A549 (cell line): Measurements from ENCODE around the gene PSMD1. TPM values are rescaled to one million over a fixed set of nuclear protein-coding genes. Genes with fewer than 3 reads are reported as not detected.
A peak's percentile ranks its signal among the peaks of the same experiment; 100 is the strongest.

Experiments used
- ATAC-seq, 2 experiments: fragments of 200-7000 bp in 1 of 2; fragments of >200 bp in 1 of 2; cut with Nextera tagmentation in 1 of 2; cut with Tn5 transposase in 1 of 2; 3 replicates each; pipeline versions ENCODE4 v1.8.0 to v1.9.1; 2018 to 2020; ENCODE audit warnings: mild to moderate bottlenecking in 1 of 2, moderate library complexity in 1 of 2
- CTCF ChIA-PET: fragments of 300-600 bp; sonication (Branson Sonifier 250); formaldehyde crosslinking; extraction: SDS; loops from one replicate; lab custom pipeline; 2021; ENCODE audit warnings: antibody characterized with exemption, inconsistent platforms; lab: Yijun Ruan, JAX
- POLR2A ChIA-PET: fragments of 350-600 bp; formaldehyde crosslinking; extraction: SDS; loops from one replicate; lab custom pipeline; 2021; ENCODE audit warnings: antibody characterized with exemption, inconsistent platforms; lab: Yijun Ruan, JAX
- DNase-seq, 2 experiments: peaks; one replicate each; pipeline versions ENCODE4 v3.0.0 to v3.0.0-alpha.2; 2011 to 2016; ENCODE audit warnings: low read depth in 1 of 2, low spot score in 1 of 2
- FAIRE-seq: peaks from 2 replicates; lab custom pipeline; 2011; peaks lifted over from hg19 to GRCh38; lab: Jason Lieb, UNC
- H3K27ac ChIP-seq, 2 experiments: fragments of >200 bp; sonication (Bioruptor Twin); formaldehyde crosslinking; 3 replicates each; pipeline ENCODE4 v1.5.1; 2016 to 2017
- H3K4me1 ChIP-seq: fragments of >200 bp; sonication (Bioruptor Twin); formaldehyde crosslinking; 3 replicates; pipeline ENCODE4 v1.6.1; 2016
- H3K4me2 ChIP-seq: fragments of >200 bp; sonication (Bioruptor Twin); formaldehyde crosslinking; 3 replicates; pipeline ENCODE4 v1.6.1; 2016
- H3K4me3 ChIP-seq: fragments of >200 bp; sonication (Bioruptor Twin); formaldehyde crosslinking; 3 replicates; pipeline ENCODE4 v1.5.1; 2016
- H3K9me3 ChIP-seq: fragments of >200 bp; sonication (Bioruptor Twin); formaldehyde crosslinking; 3 replicates; pipeline ENCODE4 v1.6.1; 2016
- CBX8 ChIP-seq: fragments of 200-600 bp; sonication (generic); IDR thresholded peaks from 2 replicates; pipeline ENCODE4 v1.6.1; 2016
- CHD2 ChIP-seq: fragments of 150-350 bp; IDR thresholded peaks from 2 replicates; pipeline ENCODE4 v1.6.1; 2014; ENCODE audit warnings: low read length; ENCODE audit not compliant: partially characterized antibody
- FOSB ChIP-seq: fragments of 250-450 bp; sonication (Bioruptor Pico); IDR thresholded peaks from 2 replicates; pipeline ENCODE4 v1.5.0; 2020; ENCODE audit warnings: mild to moderate bottlenecking, moderate library complexity
- FOSL2 ChIP-seq, 2 experiments: fragments of 450-650 bp in 1 of 2; fragments of >200 bp in 1 of 2; sonication (Bioruptor Twin) in 1 of 2; formaldehyde crosslinking; IDR thresholded peaks; 2 replicates each; pipeline versions ENCODE4 v1.5.0 to v1.6.1; 2016 to 2020; ENCODE audit warnings: mild to moderate bottlenecking in 1 of 2, moderate library complexity in 1 of 2
- GATA3 ChIP-seq: IDR thresholded peaks from 2 replicates; pipeline ENCODE4 v1.6.1; 2012; ENCODE audit warnings: borderline replicate concordance
- HOXB5 ChIP-seq: fragments of 250-450 bp; sonication (Bioruptor Pico); IDR thresholded peaks from 2 replicates; pipeline ENCODE4 v1.5.0; 2020; ENCODE audit warnings: mild to moderate bottlenecking, moderate library complexity
- JUN ChIP-seq, 2 experiments: fragments of >200 bp; sonication (Bioruptor Twin); formaldehyde crosslinking; IDR thresholded peaks; 2 replicates in 1 of 2; 3 replicates in 1 of 2; pipeline ENCODE4 v1.6.1; 2016 to 2017
- MYC ChIP-seq: IDR thresholded peaks from 2 replicates; pipeline ENCODE4 v1.6.1; 2012; ENCODE audit warnings: mild to moderate bottlenecking, inconsistent platforms, low read length, improper control_type of control experiment, borderline replicate concordance
- PHF8 ChIP-seq: fragments of 200-600 bp; sonication (generic); IDR thresholded peaks from 2 replicates; pipeline ENCODE4 v1.6.1; 2016; ENCODE audit warnings: low read depth, mild to moderate bottlenecking, antibody characterized with exemption, moderate library complexity, borderline replicate concordance
- POLR2A ChIP-seq: IDR thresholded peaks from 2 replicates; pipeline ENCODE4 v1.6.1; 2012; ENCODE audit warnings: mild to moderate bottlenecking, low read length
- POLR2AphosphoS2 ChIP-seq: conservative IDR thresholded peaks from 2 replicates; pipeline ENCODE4 v1.6.1; 2012; ENCODE audit warnings: low read length, improper control_type of control experiment, inconsistent platforms
- RAD21 ChIP-seq, 2 experiments: fragments of >200 bp in 1 of 2; sonication (Bioruptor Twin) in 1 of 2; formaldehyde crosslinking in 1 of 2; IDR thresholded peaks in 1 of 2; conservative IDR thresholded peaks in 1 of 2; 2 replicates in 1 of 2; 3 replicates in 1 of 2; pipeline ENCODE4 v1.6.1; 2012 to 2018; ENCODE audit warnings: inconsistent platforms in 1 of 2
- RARB ChIP-seq: fragments of 250-450 bp; sonication (Bioruptor Pico); IDR thresholded peaks from 2 replicates; pipeline ENCODE4 v1.8.0; 2021; ENCODE audit warnings: mild to moderate bottlenecking, moderate library complexity
- RCOR1 ChIP-seq: fragments of 150-350 bp; IDR thresholded peaks from 2 replicates; pipeline ENCODE4 v1.6.1; 2014; ENCODE audit warnings: antibody characterized with exemption, low read length, low read depth
- RNF2 ChIP-seq: fragments of 200-600 bp; sonication (generic); IDR thresholded peaks from 2 replicates; pipeline ENCODE4 v1.6.1; 2016; ENCODE audit warnings: low read depth, mild to moderate bottlenecking, antibody characterized with exemption, moderate library complexity, borderline replicate concordance
- ZNF302 ChIP-seq: fragments of 250-450 bp; sonication (Bioruptor Pico); IDR thresholded peaks from 2 replicates; pipeline ENCODE4 v1.9.0; 2021; ENCODE audit warnings: inconsistent platforms, mild to moderate bottlenecking, moderate library complexity
- WGBS: methylation state at CpG from one replicate; pipeline ENCODE4 v1.1.6; 2017; ENCODE audit errors: missing lambda C conversion rate; 5-methylcytosine and 5-hydroxymethylcytosine counted together
- polyA plus RNA-seq, 4 experiments: library from polyadenylated mRNA; depleted of rRNA in 3 of 4; stranded (reverse); fragments of >200 nt; fragmentation: RNase III in 1 of 4; extraction: RNeasy Plus Mini Kit Qiagen cat#74134 plus additional on column Dnase treatment in 1 of 4; gene quantifications; 2 replicates in 3 of 4; 3 replicates in 1 of 4; pipeline ENCODE4 v1.2.3, GENCODE V29; 2011 to 2017
- TF ChIP-seq, protein P1 (sequence below): IDR thresholded peaks from 2 replicates; pipeline ENCODE4 v1.6.1; 2012
- TF ChIP-seq, protein P2 (sequence below): IDR thresholded peaks from 2 replicates; pipeline ENCODE4 v1.6.1; 2012; ENCODE audit warnings: low read depth, borderline replicate concordance

Gene PSMD1
- polyA plus RNA-seq, 2 of the 4 experiments (the other 2 are of a cell fraction): 122 to 248 TPM

DNA sequence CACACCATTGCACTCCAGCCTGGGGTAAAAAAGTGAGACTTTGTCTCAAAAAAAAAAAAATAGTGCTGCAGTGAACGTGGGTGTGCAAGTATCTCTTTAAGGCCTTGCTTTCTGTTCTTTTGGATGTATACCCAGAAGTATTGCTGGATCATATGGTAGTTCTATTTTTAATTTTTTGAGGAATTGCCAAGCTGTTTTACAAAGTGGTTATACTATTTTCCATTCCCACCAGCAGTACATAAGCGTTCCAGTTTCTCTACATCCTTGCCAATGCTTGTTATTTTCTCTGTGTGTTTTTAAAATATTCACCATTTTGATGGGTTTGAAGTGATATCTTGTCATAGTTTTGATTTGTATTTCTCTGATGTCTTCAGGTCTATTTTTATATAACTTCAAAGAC, 154.8 kb downstream of the PSMD1 start (continued):
- TF ChIP-seq, protein P1, sequence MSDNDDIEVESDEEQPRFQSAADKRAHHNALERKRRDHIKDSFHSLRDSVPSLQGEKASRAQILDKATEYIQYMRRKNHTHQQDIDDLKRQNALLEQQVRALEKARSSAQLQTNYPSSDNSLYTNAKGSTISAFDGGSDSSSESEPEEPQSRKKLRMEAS: no peak
- TF ChIP-seq RARB (CRISPR knock-in tag): no peak
- TF ChIP-seq RAD21 (conservative IDR thresholded peaks at IDR 0.05 in 1 of 2, IDR thresholded peaks at IDR 0.05 in 1 of 2): no peak
- TF ChIP-seq JUN (IDR thresholded peaks at IDR 0.05): no peak

DNA sequence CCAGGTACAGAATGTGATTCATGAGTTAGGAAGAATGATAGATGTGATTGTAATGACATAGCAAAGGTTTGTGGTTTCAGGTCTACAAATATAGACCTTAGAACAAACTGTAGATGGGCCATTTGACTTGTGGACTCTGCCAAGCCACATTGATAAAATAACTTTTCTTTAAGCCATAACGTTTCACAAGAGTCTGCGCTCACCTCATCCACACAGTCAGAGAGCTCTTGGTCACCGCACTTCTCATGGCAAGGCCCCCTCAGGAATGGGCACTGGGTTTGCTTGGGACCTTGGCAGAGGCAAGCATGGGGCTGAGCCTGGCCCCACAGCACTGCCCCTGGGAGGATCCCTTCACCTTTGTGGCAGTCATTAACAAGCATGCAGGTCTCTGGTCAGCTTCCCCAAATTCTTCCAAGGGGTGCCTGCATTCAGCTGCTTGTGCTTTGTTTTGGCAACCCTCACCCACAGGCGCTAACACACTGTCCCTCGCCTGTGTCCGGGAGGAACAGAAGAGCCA, 155.7 kb downstream of the PSMD1 start:
- TF ChIP-seq MYC (no peak), ZNF302 (CRISPR knock-in tag) (no peak)
- TF ChIP-seq, protein P2, sequence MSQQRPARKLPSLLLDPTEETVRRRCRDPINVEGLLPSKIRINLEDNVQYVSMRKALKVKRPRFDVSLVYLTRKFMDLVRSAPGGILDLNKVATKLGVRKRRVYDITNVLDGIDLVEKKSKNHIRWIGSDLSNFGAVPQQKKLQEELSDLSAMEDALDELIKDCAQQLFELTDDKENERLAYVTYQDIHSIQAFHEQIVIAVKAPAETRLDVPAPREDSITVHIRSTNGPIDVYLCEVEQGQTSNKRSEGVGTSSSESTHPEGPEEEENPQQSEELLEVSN: no peak
- ATAC-seq (peak in 1 of 2 experiments; percentile 45; a peak in 2 of 6 replicates), FAIRE-seq (no peak), DNase-seq (no peak)
- Histone ChIP-seq H3K4me2 (no peak overlapping the region), H3K4me1 (no peaks in the 10 kb centered on the region), H3K9me3 (no peaks in the 10 kb centered on the region), H3K4me3 (no peak overlapping the region), H3K27ac (no peak overlapping the region)
- CTCF ChIA-PET: interaction anchor here (0.7 to 6.3 kb wide), 8 partner anchors 12 to 199 kb away, joined by 3 to 38 read pairs (median 4); no protein-coding TSS in a partner anchor
- POLR2A ChIA-PET: interaction anchor here (1.2 kb wide), 1 partner anchor 14 kb away, joined by 3 read pairs; the partner anchor contains the start of gene ARMC9
- 91% methylated on average over 6 of the region's 6 CpGs for WGBS

DNA sequence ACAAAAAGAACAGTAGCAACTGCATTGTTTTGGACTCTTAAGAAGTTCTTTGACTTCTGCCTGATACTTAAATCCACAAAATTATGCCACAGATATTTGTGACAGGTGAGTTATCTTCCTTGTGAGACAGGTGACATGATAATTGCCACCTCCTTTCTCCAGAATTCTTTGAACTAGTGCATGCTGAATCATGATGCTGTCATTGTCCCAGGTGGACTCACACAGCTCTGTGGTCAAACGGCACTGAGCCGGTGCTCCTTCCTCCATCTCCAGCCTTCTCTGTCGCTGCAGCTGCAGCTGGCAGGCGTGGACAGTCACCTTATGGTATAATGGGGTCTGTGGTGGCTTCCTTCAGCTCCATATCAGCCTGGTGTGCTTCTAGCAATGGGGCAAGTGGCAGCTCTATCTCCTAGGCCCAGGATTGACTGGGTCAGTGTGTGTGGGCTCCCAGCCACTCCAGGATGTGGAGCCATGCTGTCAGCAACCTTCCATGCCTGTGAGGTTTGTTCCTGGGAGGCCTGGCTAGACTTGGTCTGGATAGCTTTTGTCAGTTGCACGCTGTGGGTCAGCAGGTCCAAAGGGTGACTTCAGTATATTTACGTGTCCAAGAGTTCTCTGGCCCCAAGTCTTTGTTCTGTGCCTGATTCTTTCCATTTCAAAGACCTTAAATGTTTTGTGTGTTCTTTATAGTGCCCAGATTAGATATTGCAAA, 157.4 kb downstream of the PSMD1 start:
- CTCF ChIA-PET: interaction anchor here (0.6 to 6.3 kb wide), 6 partner anchors 13 to 414 kb away, joined by 3 to 38 read pairs (median 5); no protein-coding TSS in a partner anchor
- FAIRE-seq: no peak

DNA sequence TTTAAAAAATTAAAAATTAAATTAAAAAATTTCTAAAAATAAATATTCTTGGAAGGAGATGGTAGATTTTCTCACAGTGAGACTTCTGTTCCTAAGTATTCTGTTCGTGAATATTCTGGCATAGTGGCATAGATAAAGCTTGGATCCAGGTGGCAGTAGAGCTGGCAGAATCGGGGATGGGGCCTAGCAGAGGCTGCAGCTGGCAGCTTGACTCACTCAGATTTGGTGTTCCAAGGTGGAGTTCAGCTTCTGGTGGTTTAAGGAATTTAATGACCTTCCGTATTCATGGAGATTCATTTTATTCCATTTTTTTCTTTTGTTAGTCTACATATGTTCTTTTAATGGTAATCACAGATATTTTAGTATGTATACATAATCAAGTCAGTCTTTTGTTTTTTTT, 161.7 kb downstream of the PSMD1 start:
- ChIA-PET POLR2A (no interaction called here), CTCF (interaction anchor here (1.0 to 14.7 kb wide), 3 partner anchors 9 to 191 kb away, joined by 5 to 333 read pairs (median 15); no protein-coding TSS in a partner anchor)
- H3K4me1 ChIP-seq: no peaks in the 10 kb centered on the region
- TF ChIP-seq FOSB: no peak
- TF ChIP-seq HOXB5 (CRISPR knock-in tag): no peak
- TF ChIP-seq PHF8: no peak
- no peak for TF ChIP-seq POLR2AphosphoS2
- TF ChIP-seq FOSL2 (IDR thresholded peaks at IDR 0.05): no peak
- TF ChIP-seq FOSL2 (CRISPR knock-in tag; IDR thresholded peaks at IDR 0.05): no peak
- no peak for TF ChIP-seq RAD21 (conservative IDR thresholded peaks at IDR 0.05 in 1 of 2, IDR thresholded peaks at IDR 0.05 in 1 of 2)
- TF ChIP-seq RCOR1: no peak
- no peak for TF ChIP-seq CHD2
- TF ChIP-seq CBX8: no peak
- TF ChIP-seq POLR2A: no peak
- no peaks in the 10 kb centered on the region for H3K9me3 ChIP-seq
- no peak overlapping the region for H3K27ac ChIP-seq
- no peak for DNase-seq
- H3K4me2 ChIP-seq: no peak overlapping the region
- ATAC-seq: no peak
- 87% methylated on average over 3 of the region's 3 CpGs for WGBS
- no peak for FAIRE-seq
- H3K4me3 ChIP-seq: no peak overlapping the region

More for the DNA sequence above, 157.4 kb downstream of the PSMD1 start:
- Histone ChIP-seq H3K4me1 (no peaks in the 10 kb centered on the region), H3K27ac (no peak overlapping the region), H3K9me3 (no peaks in the 10 kb centered on the region), H3K4me3 (no peak overlapping the region), H3K4me2 (no peak overlapping the region)
- ATAC-seq (no peak), DNase-seq (no peak)
- TF ChIP-seq GATA3: no peak
- TF ChIP-seq RNF2: no peak
- WGBS: 94% methylated on average over 5 of the region's 6 CpGs
- POLR2A ChIA-PET: no interaction called here
